ENCODE results near the gene ZDHHC22. TPM values are rescaled to one million over a fixed set of nuclear protein-coding genes. Genes with fewer than 3 reads are reported as not detected.
A peak's percentile ranks its signal among the peaks of the same experiment; 100 is the strongest.

ZDHHC22 gene
- total RNA-seq, 3 donors from 2014 or later: not detected

DNA sequence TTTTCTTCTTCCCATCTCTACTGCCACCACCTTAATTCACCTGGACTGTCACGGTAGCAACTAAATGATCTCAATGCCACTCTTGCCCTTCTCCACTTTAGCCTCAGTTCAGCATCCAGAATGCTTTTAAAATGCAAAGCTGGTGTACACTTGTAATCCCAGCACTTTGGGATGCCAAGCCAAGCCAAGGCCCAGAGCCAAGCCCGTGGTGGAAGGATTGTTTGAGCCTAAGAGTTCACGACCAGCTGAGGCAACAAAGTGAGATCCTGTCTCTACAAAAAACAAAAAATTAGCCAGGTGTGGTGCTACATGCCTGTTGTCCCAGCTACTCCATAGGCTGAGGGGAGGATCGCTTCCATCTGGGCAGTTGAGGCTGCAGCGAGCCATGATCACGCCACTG, 37.6 kb downstream of the ZDHHC22 start:
- no peaks in the 10 kb centered on the region for H3K9me3 ChIP-seq
- no peak for TF ChIP-seq POLR2AphosphoS5 (IDR thresholded peaks at IDR 0.05)
- TF ChIP-seq, protein P1, sequence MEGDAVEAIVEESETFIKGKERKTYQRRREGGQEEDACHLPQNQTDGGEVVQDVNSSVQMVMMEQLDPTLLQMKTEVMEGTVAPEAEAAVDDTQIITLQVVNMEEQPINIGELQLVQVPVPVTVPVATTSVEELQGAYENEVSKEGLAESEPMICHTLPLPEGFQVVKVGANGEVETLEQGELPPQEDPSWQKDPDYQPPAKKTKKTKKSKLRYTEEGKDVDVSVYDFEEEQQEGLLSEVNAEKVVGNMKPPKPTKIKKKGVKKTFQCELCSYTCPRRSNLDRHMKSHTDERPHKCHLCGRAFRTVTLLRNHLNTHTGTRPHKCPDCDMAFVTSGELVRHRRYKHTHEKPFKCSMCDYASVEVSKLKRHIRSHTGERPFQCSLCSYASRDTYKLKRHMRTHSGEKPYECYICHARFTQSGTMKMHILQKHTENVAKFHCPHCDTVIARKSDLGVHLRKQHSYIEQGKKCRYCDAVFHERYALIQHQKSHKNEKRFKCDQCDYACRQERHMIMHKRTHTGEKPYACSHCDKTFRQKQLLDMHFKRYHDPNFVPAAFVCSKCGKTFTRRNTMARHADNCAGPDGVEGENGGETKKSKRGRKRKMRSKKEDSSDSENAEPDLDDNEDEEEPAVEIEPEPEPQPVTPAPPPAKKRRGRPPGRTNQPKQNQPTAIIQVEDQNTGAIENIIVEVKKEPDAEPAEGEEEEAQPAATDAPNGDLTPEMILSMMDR (IDR thresholded peaks at IDR 0.05): no peak
- no peak for TF ChIP-seq POLR2A (IDR thresholded peaks at IDR 0.05)
- peak overlapping the region; percentile 39 to 55 for H3K27ac ChIP-seq
- H3K4me1 ChIP-seq: peaks cover 3 to 10% of the 10 kb centered on the region in 2 donors
- no peak for DNase-seq (ENCODE audit: low spot score in 2 of 2)
- H3K4me3 ChIP-seq: no peak overlapping the region
- no peaks in the 10 kb centered on the region for H3K36me3 ChIP-seq
- intact Hi-C loops (cut with DNase I; ENCODE audit: low total_unique reads): no loop called here
- no peaks in the 10 kb centered on the region for H3K27me3 ChIP-seq

DNA sequence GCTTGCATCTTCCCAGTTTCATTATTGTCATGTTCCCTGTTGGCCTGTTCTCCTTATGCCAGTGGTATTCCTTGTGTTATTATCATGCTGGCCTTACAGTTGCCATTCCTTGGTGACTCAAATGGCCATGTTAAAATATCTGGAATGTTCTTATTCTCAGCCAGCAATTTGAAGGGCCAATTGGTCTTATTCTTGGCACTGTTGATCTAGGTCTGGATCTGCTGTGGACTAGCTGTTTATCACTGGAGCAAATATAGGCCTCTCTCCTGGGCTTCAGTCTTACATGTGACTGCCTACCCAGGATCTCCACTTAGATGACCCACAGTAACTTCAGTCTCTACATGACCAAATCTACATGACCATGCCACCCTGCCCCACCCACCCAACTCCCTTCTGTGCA, 38.1 kb downstream of the ZDHHC22 start:
- no peaks in the 10 kb centered on the region for H3K36me3 ChIP-seq
- intact Hi-C loops (cut with DNase I; ENCODE audit: low total_unique reads): no loop called here
- peak overlapping the region; percentile 39 to 55 for H3K27ac ChIP-seq
- no peaks in the 10 kb centered on the region for H3K9me3 ChIP-seq
- H3K4me1 ChIP-seq: peaks cover 6 to 10% of the 10 kb centered on the region in 2 donors
- no peaks in the 10 kb centered on the region for H3K27me3 ChIP-seq
- DNase-seq (ENCODE audit: low spot score in 2 of 2): no peak
- TF ChIP-seq POLR2AphosphoS5 (IDR thresholded peaks at IDR 0.05) (no peak), POLR2A (IDR thresholded peaks at IDR 0.05) (no peak)
- TF ChIP-seq, protein P1 (IDR thresholded peaks at IDR 0.05): no peak
- no peak overlapping the region for H3K4me3 ChIP-seq

DNA sequence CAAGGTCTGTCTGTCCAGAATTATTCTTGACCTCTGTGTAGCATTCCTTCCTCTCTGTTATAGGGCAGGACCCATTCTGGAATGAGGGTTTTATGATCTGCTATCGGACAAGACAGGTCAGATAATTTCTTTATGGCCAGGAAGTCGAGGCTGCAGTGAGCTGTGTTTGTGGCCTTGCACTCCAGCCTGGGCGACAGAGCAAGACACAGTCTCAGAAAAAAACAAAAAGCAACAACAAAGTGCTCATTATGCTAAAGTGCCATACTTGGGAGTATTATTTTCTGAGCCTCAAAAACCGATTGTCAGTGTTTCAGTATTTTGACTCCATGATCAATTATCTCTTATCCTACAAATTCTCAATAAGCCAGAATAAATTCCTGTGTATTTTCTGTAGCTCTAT, 39.4 kb downstream of the ZDHHC22 start:
- intact Hi-C loops (cut with DNase I; ENCODE audit: low total_unique reads): no loop called here
- TF ChIP-seq, protein P1 (IDR thresholded peaks at IDR 0.05): no peak
- TF ChIP-seq POLR2A (IDR thresholded peaks at IDR 0.05) (no peak), POLR2AphosphoS5 (IDR thresholded peaks at IDR 0.05) (no peak)
- Histone ChIP-seq H3K36me3 (no peaks in the 10 kb centered on the region), H3K27ac (no peak overlapping the region), H3K9me3 (no peaks in the 10 kb centered on the region), H3K27me3 (no peaks in the 10 kb centered on the region), H3K4me1 (peaks cover 6 to 11% of the 10 kb centered on the region in 2 donors), H3K4me3 (no peak overlapping the region)
- DNase-seq (ENCODE audit: low spot score in 2 of 2): no peak

DNA sequence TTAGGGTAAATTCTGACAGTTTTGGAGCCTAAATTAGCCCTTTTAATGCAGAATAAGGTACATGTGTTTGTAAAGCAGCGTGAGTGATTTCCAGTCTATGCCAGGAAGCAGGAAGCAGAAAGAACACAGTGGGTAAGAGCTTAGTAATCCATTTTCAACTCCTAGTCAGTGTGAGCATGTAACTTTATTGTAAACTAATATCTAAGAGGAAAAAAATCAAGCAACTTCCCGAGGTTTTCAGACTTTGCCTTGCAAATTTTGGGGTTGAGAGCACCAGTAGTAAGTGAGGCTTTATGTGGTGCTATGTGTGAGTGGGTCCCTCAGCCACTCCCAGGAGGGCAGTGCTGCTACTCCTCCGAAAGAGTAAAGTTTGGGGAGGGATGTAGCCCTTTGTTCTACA, 40.6 kb downstream of the ZDHHC22 start:
- intact Hi-C loops (cut with DNase I; ENCODE audit: low total_unique reads): no loop called here
- H3K36me3 ChIP-seq: no peaks in the 10 kb centered on the region
- DNase-seq (ENCODE audit: low spot score in 2 of 2): no peak
- no peaks in the 10 kb centered on the region for H3K9me3 ChIP-seq
- peak overlapping the region; percentile 57 to 99 for H3K27ac ChIP-seq
- H3K27me3 ChIP-seq: no peaks in the 10 kb centered on the region
- no peak overlapping the region for H3K4me3 ChIP-seq
- H3K4me1 ChIP-seq: peaks cover 6 to 18% of the 10 kb centered on the region in 2 donors
- TF ChIP-seq POLR2AphosphoS5 (IDR thresholded peaks at IDR 0.05) (no peak), POLR2A (IDR thresholded peaks at IDR 0.05) (no peak)
- TF ChIP-seq, protein P1 (IDR thresholded peaks at IDR 0.05): no peak

DNA sequence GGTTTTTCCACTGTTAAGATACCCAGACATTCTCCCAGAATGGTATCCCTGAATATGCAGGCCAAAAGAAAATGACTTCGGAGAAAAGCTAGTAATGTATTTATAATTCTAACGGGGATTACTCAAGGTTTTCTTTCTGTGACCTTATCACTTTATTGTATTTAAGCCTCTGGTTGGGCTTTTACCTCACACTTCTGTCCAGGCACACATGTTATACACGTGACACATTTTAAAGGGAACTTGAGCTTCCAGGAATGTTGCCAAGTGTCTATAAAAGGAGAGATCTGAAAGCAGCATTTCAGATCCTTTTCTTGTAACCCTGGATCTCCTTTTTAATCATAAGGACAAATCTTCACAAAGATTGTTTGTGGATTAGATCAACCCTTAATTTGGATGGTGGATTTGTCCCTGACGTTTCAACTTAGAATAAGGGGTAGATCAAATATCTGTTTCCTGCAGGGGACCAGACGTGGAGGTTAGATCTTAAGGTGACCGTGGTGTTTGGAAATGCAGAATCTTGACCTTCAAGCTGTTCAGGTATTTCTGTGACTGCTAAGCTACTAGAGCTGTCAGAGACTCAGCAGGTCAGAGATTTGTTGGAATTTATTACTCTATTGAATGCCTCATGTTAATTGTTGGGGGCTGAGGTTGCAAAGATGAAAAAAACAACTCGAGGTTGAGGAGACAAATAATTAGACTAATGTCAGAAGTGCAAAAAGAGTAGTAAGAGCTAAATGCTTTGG, 42.0 kb downstream of the ZDHHC22 start:
- intact Hi-C loops (cut with DNase I; ENCODE audit: low total_unique reads): no loop called here
- TF ChIP-seq, protein P1 (IDR thresholded peaks at IDR 0.05): no peak
- TF ChIP-seq POLR2AphosphoS5 (IDR thresholded peaks at IDR 0.05): no peak
- TF ChIP-seq POLR2A (IDR thresholded peaks at IDR 0.05): no peak
- Histone ChIP-seq H3K27me3 (no peaks in the 10 kb centered on the region), H3K27ac (peak overlapping the region; percentile 97 to 99), H3K4me1 (peaks cover 6 to 18% of the 10 kb centered on the region in 2 donors), H3K36me3 (no peaks in the 10 kb centered on the region), H3K9me3 (no peaks in the 10 kb centered on the region), H3K4me3 (peak overlapping the region; percentile 79 to 94 (median 93))
- DNase-seq (ENCODE audit: low spot score in 2 of 2): no peak

All from breast epithelium (tissue), 4 donors.